Sigmoid colon (tissue), 7 donors: Measurements from ENCODE around the gene NOP56. TPM values are rescaled to one million over a fixed set of nuclear protein-coding genes. Genes with fewer than 3 reads are reported as not detected.

ENCODE experiments used
- DNase-seq: peaks from one replicate; pipeline ENCODE4 v3.0.0-alpha.2; 2019
- H3K27ac ChIP-seq, 4 donors: fragments of 200-600 bp; sonication (generic); one replicate each; pipeline ENCODE4 v1.5.1; 2016 to 2019; ENCODE audit warnings: mild to moderate bottlenecking in 1 of 4
- H3K27me3 ChIP-seq, 3 donors: fragments of 200-600 bp; sonication (generic); one replicate each; pipeline ENCODE4 v1.5.1; 2019; ENCODE audit warnings: mild to moderate bottlenecking in 1 of 3
- H3K36me3 ChIP-seq, 4 donors: fragments of 200-600 bp; sonication (generic); one replicate each; pipeline ENCODE4 v1.5.1; 2016 to 2019
- H3K4me1 ChIP-seq, 4 donors: fragments of 200-600 bp; sonication (generic); one replicate each; pipeline ENCODE4 v1.5.1; 2017 to 2019
- H3K4me3 ChIP-seq, 4 donors: fragments of 200-600 bp; sonication (generic); one replicate each; pipeline ENCODE4 v1.5.1; 2017 to 2019; ENCODE audit warnings: mild to moderate bottlenecking in 2 of 4, moderate library complexity in 1 of 4
- H3K9me3 ChIP-seq, 4 donors: fragments of 200-600 bp in 3 of 4; sonication (generic) in 3 of 4; one replicate each; pipeline versions ENCODE4 v1.5.1 to v1.6.1; 2013 to 2019
- CTCF ChIP-seq, 4 experiments: fragments of 450-650 bp in 3 of 4; fragments of 200-600 bp in 1 of 4; IDR thresholded peaks; one replicate each; pipeline ENCODE4 v1.5.1; 2016 to 2019; ENCODE audit warnings: antibody characterized with exemption in 4 of 4, mild to moderate bottlenecking in 3 of 4, moderate library complexity in 2 of 4
- EP300 ChIP-seq, 4 donors: sonication (generic); formaldehyde crosslinking; IDR thresholded peaks; one replicate each; pipeline ENCODE4 v1.6.1; 2017; ENCODE audit warnings: antibody characterized with exemption in 4 of 4
- POLR2A ChIP-seq, 2 donors: fragments of 450-650 bp; IDR thresholded peaks; one replicate each; pipeline ENCODE4 v1.6.1; 2016; ENCODE audit warnings: antibody characterized with exemption in 2 of 2, mild to moderate bottlenecking in 2 of 2, moderate library complexity in 2 of 2
- POLR2AphosphoS5 ChIP-seq, 4 donors: sonication (generic); formaldehyde crosslinking; IDR thresholded peaks; one replicate each; pipeline ENCODE4 v1.6.1; 2017; ENCODE audit warnings: antibody characterized with exemption in 4 of 4
- WGBS, 2 donors: extraction: QIAGEN DNeasy Blood & Tissue Kit; methylation state at CpG; one replicate each; pipeline ENCODE4 v1.1.7; 2013; 5-methylcytosine and 5-hydroxymethylcytosine counted together
- intact Hi-C: fragments of 100-400 bp; cut with DNase I; formaldehyde crosslinking; loops from one replicate; pipeline ENCODE4 v1.15.1; 2023
- polyA plus RNA-seq, 3 donors: library from polyadenylated mRNA; stranded (reverse); fragments of 200-250 nt; gene quantifications; one replicate each; pipeline ENCODE4 v1.2.3, GENCODE V29; 2013
- total RNA-seq, 4 donors: library from RNA; depleted of rRNA; stranded (reverse); fragments of >200 nt; gene quantifications; one replicate each; pipeline ENCODE4 v1.1.0, GENCODE V29; 2016
- donor health status: healthy with polysubstance abuse.
- donor health status: Bipolar disorder and iron deficiency.
- donor health status: healthy.

Gene NOP56
- total and polyA plus RNA-seq, 7 donors: 33.6 to 152 (median 62.7) TPM

DNA sequence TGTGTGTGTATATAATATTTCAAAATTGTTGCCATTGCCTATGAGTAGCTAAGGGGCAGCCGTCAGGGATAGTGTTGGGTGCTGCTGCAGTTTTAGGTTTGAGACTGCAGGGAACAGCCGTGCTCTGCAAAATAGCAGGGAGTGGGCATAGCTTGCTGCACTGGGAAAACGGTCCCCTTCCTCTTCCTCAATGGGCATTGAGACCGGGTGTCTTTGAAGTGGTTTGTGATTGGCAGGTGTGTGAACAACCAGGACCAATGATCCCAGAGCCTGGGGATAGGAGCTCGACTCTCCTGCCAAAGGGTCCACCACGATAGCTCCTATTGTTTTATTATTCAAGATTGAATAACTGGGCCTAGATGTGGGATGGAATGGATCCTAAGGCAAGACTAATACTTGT lies 35.1 kb downstream of the NOP56 start:
- TF ChIP-seq EP300 (IDR thresholded peaks at IDR 0.05): no peak
- TF ChIP-seq POLR2A (IDR thresholded peaks at IDR 0.05): no peak
- no peak for TF ChIP-seq POLR2AphosphoS5 (IDR thresholded peaks at IDR 0.05)
- no peak for TF ChIP-seq CTCF (IDR thresholded peaks at IDR 0.05)
- no peak overlapping the region for H3K27ac ChIP-seq
- DNase-seq: peak; percentile 29
- 32 to 43% methylated on average over 6 of the region's 6 CpGs for WGBS, 2 donors
- H3K9me3 ChIP-seq: no peaks in the 10 kb centered on the region
- H3K27me3 ChIP-seq: no peaks in the 10 kb centered on the region
- no peaks in the 10 kb centered on the region for H3K36me3 ChIP-seq
- intact Hi-C loops: no loop called here
- no peak overlapping the region for H3K4me3 ChIP-seq
- H3K4me1 ChIP-seq: peaks cover 0 to 10% (median 6%) of the 10 kb centered on the region in 4 donors

DNA sequence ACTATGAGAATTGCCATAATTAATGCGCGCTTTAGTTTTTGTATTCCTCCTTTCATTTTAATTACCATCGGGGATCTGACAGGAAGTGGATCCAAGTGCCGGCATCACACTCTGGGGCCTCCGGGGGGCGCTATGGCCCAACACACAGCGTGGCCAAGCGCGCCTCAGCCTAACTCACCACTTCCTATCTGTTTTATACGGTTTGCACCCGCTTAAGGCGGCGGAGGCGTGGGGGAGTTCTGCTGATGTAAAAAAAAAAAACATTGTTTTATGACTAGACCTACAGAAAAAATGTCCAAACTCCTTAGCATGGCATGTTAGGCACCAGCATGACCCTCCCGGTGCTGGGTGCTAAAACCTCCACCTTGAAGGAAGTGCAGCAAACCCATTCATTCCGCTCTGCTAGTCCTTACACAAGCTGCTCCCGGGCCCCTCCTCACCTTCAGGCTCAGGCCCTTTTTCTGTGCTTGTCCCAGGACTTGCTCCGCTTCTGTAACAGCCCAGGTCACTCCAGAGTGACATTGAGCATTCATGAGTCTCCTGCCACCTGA lies 35.7 kb downstream of the NOP56 start:
- H3K4me3 ChIP-seq: no peak overlapping the region
- no peaks in the 10 kb centered on the region for H3K27me3 ChIP-seq
- no peak overlapping the region for H3K27ac ChIP-seq
- H3K9me3 ChIP-seq: no peaks in the 10 kb centered on the region
- intact Hi-C loops: no loop called here
- WGBS, 2 donors: 19 to 24% methylated on average over 18 of the region's 18 CpGs
- peaks cover 0 to 10% (median 6%) of the 10 kb centered on the region in 4 donors for H3K4me1 ChIP-seq
- DNase-seq: peak; percentile 70
- no peaks in the 10 kb centered on the region for H3K36me3 ChIP-seq
- TF ChIP-seq POLR2AphosphoS5 (IDR thresholded peaks at IDR 0.05): no peak
- TF ChIP-seq CTCF (IDR thresholded peaks at IDR 0.05): peak; percentile 10 to 46 (median 25)

DNA sequence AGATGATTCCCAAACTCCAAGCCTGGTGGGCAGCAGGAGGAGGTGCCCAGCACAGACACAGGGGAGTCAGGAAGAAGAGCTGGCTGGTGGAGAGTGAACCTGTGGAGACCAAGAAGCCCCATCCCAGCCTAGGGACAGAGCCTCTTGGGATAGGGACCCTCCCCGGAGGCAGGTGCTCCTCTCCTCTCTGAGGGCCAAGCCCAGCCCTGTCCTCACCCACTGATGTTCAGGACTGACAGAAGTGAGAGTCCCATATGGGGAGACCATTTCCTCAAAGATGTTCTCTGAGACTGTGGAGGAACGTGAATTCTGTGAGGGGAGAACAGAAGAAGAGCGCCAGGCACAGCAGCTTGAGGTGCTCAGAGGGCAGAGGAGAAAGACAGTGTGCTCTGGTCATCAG lies 37.8 kb downstream of the NOP56 start:
- H3K27me3 ChIP-seq: no peaks in the 10 kb centered on the region
- H3K4me3 ChIP-seq: no peak overlapping the region
- H3K4me1 ChIP-seq: peaks cover 0 to 23% (median 20%) of the 10 kb centered on the region in 4 donors
- no peaks in the 10 kb centered on the region for H3K36me3 ChIP-seq
- no peaks in the 10 kb centered on the region for H3K9me3 ChIP-seq
- DNase-seq: no peak
- intact Hi-C loops: loop anchor here (5.0 to 10.0 kb wide), 3 partner anchors 62 to 315 kb away; partner anchors contain the start of genes PCED1A and VPS16
- H3K27ac ChIP-seq: no peak overlapping the region
- 67 to 79% methylated on average over 3 of the region's 3 CpGs for WGBS, 2 donors
- no peak for TF ChIP-seq CTCF (IDR thresholded peaks at IDR 0.05)
- no peak for TF ChIP-seq POLR2A (IDR thresholded peaks at IDR 0.05)
- TF ChIP-seq POLR2AphosphoS5 (IDR thresholded peaks at IDR 0.05): no peak
- no peak for TF ChIP-seq EP300 (IDR thresholded peaks at IDR 0.05)

GRCh38 chr20:2690718-2691117 lies 38.3 kb downstream of the NOP56 start:
- WGBS, 2 donors: 44 to 61% methylated on average over 6 of the region's 6 CpGs
- H3K27ac ChIP-seq: peak overlapping the region in 1 of 4 donors; percentile 96
- TF ChIP-seq EP300 (IDR thresholded peaks at IDR 0.05) (no peak), CTCF (IDR thresholded peaks at IDR 0.05) (no peak), POLR2AphosphoS5 (IDR thresholded peaks at IDR 0.05) (no peak), POLR2A (IDR thresholded peaks at IDR 0.05) (no peak)
- intact Hi-C loops: loop anchor here (5.0 to 10.0 kb wide), 3 partner anchors 62 to 314 kb away; partner anchors contain the start of genes PCED1A and VPS16
- peaks cover 0 to 23% (median 20%) of the 10 kb centered on the region in 4 donors for H3K4me1 ChIP-seq
- DNase-seq: no peak
- H3K27me3 ChIP-seq: no peaks in the 10 kb centered on the region
- no peak overlapping the region for H3K4me3 ChIP-seq
- H3K36me3 ChIP-seq: no peaks in the 10 kb centered on the region
- H3K9me3 ChIP-seq: no peaks in the 10 kb centered on the region

- H3K36me3 ChIP-seq: no peaks in the 10 kb centered on the region
- DNase-seq: no peak
- 78 to 89% methylated on average over 8 of the region's 8 CpGs for WGBS, 2 donors
- H3K9me3 ChIP-seq: no peaks in the 10 kb centered on the region
- peak overlapping the region in 3 of 4 donors; percentile 89 to 96 (median 94) for H3K27ac ChIP-seq
- no peak overlapping the region for H3K4me3 ChIP-seq
- intact Hi-C loops: loop anchor here (5.0 to 10.0 kb wide), 3 partner anchors 61 to 314 kb away; partner anchors contain the start of genes PCED1A and VPS16
- no peak for TF ChIP-seq EP300 (IDR thresholded peaks at IDR 0.05)
- TF ChIP-seq POLR2A (IDR thresholded peaks at IDR 0.05): no peak
- no peak for TF ChIP-seq POLR2AphosphoS5 (IDR thresholded peaks at IDR 0.05)
- TF ChIP-seq CTCF (IDR thresholded peaks at IDR 0.05): no peak
- H3K27me3 ChIP-seq: no peaks in the 10 kb centered on the region
- peaks cover 0 to 23% (median 20%) of the 10 kb centered on the region in 4 donors for H3K4me1 ChIP-seq
These were observed 38.7 kb downstream of the NOP56 start for GRCh38 chr20:2691127-2691526.
